Pulmonary artery endothelial cell (primary cell): ENCODE results near the gene PACSIN1. TPM values are rescaled to one million over a fixed set of nuclear protein-coding genes. Genes with fewer than 3 reads are reported as not detected.

ENCODE experiments used
- DNase-seq: peaks from one replicate; pipeline ENCODE4 v3.0.0-alpha.2; 2011; ENCODE audit warnings: low read depth, low spot score
- total RNA-seq: library from RNA; depleted of rRNA; stranded (reverse); fragments of >200 nt; gene quantifications from 2 replicates; pipeline ENCODE4 v1.2.3, GENCODE V29; 2014

The PACSIN1 gene
- total RNA-seq, 1 donor from 2014 or later = not detected

DNA sequence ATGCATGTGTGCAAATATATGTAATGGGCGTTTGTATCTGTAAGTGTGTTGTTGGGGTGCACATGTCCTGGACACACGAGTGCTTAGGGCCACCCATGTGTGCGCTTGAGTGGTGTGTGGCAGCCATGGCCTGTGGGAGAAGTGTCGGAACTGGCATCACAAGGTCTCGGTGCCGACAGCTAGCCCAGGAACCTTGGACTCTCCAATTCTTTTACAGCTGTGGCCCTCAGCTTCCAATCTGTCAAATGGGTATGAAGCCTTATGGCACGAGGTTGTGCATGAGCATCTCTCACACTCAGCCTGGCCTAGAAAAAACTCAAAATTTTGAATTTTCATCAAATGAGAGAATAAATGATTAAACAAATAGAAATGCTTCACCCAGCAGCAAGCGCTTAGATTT, 48.2 kb downstream of the PACSIN1 start:
- no peak for DNase-seq

DNA sequence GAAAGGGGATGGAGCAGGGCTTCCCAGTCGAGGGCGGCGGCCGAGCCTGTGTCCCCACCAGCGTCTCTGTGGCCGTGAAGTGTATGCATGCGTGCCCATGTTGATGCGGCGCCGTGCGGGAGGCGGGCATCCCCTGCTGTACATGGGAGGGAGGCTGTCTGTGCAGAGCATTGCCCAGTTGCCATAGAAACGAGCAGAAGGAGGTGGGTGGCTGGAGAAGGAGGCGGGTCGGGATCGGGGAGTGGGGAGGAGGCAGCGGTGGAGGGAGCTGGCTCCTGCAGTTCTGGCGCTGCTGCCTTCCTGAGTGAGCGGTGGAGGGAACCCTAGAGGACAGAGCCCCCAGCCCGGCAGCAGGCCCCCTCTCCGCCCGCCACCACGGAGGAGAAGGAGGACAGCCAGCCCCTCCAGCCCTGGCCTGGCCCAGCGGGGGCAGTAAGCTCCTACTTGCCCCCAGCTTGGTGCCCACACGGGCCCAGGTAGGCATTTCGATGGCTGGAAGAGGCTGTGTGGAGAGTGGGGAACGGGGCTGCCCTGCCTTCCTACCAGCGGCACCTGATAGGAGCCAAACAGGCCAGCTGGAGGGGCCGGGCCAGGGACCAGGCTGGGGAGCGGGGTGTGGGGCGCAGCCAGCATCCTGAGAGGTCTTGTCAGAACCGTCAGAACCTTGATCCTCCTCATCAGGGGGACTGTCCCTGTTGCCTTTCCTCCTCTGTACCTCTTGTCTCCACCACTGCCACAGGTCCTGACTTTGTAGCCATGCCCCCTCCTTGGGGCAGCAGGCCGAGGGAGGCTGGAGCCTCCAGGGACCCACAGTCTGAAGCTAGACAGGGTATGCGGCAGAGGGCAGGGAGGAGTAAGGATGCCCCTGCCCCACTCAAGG, 49.0 kb downstream of the PACSIN1 start:
- DNase-seq = no peak

DNA sequence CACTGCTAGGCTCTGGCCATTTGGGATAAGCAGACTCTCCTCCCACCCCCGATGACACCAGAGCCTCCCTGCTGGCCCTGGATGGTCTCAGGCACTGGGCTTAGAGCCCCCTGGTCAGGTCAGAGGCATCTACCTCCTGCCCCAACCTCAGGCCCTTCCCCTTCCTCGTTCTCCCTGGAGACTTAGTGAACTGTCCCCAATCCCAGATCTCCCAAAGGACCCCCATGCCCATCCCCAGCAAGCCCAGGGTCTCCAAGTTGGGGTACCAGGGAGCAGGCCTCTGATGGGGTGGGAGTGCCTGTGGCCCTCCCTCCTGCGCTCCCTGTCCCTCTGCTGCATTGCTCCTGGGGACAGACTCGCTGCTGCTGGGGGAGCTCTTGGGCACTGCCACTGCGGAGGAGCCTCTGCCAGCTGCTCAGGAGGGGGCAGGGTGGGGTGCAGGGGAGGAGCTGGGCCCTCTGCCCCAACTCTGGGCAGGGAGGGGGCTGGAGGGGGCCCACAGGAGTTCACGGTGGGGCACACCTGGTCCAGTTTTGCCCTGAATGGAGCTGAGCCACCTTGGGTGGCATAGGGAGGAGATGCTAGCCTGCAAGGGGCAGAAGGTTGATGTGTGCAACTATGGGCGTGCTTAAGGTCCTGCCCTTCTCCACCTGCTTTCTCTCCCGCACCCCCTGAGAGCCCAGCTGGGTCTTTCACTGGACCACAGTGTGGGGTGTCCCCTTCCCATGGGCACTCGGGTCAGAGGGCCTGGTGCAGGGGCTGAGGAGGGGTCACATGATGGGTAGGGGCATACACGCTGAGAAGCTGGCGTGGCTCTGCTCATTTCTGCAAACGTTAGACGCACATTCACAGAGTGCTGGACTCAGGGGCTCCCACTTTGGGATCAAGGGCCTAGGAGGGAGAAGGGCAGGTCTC, 49.9 kb downstream of the PACSIN1 start:
- DNase-seq = no peak

DNA sequence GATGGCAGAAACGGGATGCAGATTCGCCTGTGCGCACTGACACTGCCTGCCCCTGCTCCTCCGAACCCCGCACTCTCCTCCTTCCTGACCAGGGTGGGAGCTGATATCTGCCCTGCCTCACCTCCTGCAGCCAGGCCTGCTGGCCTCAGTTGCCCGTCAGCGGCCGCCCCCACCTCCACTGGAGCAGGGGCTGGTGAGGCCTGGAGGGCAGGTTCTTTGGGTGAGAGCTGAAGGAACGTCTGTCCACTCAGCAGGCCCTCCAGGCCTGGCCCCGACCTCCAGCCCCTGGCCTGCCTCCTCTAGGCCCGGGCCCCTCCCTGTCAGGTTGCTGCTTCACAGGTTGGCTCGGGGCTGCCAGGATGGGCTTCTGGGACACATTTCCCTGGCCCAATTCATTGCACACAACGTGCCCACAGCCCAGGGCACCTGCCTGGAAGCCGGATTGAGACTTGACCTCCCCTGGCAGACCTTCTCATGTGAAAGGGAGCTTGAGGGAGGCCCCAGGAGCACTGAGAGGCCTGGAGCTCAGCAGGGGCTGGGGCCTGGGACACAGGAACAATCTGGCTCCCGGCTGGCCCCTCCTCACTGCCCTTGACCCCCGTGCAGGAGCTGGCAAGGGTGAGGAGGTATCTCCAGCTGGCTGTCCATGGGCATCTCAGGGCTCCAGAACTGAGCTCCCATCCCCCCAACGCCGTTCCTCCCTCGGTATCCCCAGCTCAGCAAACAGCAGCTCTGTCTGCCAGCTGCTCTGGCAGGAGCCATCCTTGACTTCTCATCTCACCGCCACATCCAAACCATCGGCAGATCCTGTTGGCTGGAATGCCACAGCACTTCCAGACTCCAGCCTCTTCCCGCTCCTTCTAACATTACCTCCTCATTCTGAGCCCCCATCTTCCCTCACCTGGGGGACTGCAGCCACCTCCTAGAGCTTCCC, 50.8 kb downstream of the PACSIN1 start:
- no peak for DNase-seq

DNA sequence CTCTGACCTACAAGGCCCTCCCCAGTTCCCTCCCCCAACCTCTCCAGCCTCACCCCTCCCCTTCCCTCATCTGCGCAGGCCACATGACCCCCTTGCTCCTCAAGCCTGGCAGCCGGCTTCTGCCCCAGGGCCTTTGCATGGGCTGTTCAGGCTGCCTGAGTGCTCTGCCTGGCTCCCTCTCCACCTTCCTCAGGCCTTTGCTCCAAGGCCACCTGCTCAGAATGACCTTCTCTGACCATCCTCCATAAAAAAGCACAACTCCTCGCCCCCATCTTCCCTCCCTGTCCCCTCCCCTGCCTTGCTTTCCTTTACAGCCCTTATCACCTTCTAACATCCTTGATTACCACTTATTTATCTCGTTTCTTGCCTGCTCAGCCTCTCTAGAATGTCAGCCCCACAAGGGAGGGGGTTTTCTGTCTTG, 51.6 kb downstream of the PACSIN1 start:
- no peak for DNase-seq

DNA sequence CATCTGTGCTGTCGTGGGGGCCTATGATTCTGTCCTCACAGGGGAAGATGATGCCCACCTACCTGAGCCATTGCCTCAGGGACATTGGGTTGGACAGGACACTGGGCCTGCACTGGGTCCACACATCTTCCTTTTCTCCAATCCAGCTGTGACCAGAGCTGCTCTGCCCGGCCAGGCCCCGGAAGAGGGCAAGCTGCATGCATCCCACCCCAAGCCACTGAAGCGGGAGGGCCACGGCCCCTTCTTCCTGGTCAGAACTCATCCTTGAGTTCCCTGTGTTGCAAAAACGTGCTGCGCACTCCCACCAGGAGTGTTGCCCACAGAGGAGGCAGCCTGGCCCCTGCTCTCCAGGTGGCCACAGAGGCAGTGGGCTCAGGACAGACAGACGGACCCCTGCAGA, 52.1 kb downstream of the PACSIN1 start:
- no peak for DNase-seq

DNA sequence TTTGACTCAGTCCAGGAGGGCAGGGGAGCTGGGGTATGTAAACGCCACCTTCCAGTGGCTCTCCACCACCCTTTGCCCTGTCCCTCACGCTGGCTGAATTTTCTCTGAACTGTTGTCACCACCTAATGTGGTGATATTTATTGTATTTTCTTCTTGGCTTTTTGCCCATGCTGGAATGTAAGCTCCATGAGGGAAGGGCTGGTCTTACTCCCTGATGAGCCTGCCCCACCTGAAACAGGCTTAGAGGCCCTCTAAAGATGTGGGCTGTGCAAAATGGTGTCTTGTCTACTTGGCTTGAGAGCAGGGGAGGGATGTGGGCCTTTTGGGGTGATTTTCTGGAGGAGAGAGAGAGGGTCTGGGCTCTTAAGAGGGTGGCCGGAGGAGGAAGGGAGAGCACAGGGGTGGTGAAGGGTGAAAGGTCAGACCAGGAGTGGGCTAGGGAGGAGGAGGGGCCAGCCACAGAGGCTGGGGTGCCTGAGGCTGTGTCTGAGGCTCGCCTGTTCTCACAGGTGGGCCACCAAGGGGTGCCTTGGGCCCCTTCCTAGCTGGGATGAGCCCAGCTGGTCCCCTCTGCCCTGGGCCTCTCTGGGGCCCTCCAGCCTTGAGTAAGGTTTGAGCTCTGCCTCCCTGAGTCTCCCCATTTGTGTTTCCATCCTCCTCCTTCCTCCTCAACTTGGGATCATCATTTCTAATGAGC, 52.9 kb downstream of the PACSIN1 start:
- no peak for DNase-seq

DNA sequence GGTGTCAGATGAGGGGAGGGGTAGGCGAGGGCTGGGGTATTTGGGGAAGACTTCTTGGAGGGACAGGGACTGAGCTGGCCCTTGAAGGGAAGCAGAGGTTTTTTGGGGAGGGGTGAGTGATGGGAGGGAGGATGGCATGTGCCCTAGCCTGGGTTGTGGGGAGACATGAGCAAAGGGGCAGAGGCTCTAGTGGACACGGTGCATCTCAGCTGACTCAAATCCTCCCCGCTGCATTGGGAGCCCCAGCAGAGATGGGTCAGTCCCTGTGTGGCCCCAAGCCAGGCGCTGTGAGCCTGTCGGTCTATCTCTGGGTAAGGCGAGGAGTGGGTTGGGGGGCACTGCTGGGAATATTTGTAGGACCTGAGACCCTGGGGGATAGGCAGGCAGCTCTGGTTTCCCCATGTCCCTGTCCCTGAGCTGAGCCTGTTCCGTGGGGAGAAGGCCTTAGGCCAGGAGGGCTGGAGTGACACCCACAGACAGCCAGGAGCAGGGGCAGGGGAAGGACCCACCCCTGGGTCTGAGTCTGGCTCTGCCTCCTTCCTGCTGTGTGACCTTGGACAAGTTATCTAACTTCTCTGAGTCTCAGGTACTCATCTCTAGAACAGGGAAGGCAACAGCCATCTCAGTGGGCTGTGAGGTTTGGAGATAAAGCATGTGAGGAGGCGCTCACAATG, 54.2 kb downstream of the PACSIN1 start:
- DNase-seq = no peak

DNA sequence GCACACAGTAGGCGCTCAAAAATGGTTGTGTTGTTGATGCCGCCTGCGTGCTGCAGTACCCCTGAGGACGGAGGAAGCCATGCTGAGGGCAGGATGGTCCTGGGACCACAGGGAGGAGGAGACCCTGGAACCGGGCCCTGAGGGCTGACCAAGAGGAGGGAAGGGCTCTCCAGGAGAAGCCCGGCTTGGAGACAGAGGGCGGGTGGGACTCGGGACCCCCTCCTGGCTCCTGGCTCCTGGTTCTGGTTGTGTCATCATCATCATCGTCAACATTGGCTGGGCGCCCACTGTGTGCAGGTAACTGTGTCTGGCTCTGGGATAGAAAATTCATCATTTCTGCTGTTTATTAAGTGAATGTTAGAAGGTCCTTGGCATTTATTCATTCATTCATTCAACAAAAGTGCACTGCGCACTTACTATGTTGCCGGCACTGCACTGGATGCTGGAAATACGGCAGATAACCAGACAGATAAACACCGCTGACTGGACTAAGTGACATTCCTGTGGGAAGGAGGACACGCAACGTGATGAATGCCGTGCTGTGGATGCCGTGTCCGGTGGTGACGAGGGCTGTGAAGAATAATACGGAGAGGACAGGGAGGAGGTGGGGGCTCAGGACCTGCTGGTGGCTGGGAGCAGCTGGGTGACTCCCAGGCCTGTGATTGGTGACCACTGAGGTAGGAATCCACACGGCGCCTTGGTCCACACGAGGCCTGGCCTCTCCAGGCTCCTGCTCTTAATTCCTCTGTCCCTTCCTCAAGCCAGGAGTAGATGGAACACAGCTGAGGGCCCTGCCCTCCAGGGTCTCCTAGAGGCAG, 55.0 kb downstream of the PACSIN1 start:
- no peak for DNase-seq

DNA sequence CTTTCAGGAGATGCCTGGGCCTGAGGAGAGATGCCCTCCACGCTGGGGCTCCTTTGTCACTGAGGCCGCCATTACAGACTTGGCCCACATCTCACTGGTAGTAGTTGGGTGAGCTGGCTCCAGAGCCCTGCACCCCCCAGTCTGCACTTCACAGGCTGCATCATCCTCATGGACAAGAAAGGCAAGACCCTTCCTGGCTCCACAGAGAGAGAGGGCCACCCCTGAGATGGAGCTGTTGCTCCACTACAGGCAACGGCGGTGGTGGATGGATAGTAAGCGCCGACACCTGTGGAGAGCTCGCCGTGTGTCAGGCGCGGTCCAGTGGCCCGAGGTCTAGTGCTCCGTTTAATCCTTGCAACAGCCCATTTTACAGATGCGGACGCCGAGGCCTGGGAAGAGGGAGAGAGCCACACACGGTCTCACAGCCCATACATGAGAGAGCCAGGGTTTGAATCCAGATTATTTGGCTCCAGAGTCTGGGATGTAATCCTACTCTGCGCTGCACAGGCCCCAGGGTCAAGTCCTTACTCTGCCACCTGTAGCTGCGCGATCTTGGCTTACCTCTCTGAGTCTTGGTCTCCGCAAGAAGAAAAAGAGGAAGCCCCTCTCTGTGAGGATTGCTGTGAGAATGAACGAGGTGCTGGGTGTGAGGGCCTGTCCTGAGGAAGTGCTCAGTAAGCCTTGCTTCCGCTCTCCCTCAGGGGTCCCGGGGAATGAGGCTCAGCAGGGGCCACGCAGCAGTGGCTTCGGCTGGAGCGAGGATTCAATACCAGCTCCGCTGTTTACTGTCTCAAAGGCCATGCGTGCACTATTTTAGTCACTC, 55.8 kb downstream of the PACSIN1 start:
- DNase-seq = no peak

DNA sequence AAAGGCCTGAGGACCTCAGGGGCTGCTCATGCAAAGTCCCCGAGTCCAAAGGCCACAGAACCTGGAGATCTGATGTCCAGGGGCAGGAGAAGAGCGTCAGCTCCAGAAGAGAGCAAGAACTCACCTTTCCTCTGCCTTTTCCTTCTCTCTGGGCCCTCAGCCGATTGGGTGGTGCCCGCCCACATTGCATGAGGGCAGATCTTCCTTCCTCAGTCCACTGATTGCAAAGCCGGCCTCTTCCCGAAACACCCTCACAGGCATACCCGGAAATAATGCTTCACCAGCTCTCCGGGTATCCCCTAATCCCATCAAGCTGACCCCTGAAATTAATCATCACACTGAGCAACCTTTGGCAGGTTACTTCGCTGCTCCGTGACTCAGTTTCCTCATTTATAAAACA, 56.9 kb downstream of the PACSIN1 start:
- no peak for DNase-seq

DNA sequence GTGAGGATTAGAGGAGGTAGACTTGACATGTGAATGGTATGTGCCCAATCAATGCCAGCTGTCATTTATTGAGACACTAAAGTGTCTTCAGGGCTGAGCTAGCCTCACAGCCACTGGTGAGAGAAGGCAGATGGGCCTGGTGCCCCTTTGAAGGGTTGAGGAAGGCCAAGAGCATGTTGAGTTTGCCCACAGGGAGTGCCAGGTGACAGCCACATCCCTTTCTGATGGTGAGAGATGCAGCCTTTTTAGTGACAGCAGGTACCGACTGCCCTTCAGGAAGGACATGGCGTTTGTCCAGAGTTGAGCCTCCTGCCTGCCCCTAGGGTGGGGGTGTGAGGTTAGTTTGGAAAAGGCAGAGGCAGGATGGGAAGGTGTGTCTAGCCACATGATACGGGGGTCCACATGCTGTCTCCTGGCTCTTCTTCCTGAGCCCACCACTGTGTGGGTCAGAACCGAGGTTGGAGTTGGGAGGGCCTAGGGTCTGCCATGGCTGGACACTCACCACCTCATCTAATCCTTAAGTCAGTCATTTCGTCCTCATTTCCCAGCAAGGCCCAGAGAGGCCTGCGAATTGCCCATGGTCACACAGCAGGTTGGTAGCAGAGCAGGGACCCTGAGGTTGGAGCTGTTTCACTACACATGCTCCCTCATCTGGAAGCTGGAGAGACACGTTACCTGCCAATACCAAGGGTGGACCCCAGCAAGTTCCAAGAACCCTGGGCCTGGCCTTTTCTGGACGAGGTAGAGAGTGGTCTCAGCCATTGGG, 57.7 kb downstream of the PACSIN1 start:
- no peak for DNase-seq

DNA sequence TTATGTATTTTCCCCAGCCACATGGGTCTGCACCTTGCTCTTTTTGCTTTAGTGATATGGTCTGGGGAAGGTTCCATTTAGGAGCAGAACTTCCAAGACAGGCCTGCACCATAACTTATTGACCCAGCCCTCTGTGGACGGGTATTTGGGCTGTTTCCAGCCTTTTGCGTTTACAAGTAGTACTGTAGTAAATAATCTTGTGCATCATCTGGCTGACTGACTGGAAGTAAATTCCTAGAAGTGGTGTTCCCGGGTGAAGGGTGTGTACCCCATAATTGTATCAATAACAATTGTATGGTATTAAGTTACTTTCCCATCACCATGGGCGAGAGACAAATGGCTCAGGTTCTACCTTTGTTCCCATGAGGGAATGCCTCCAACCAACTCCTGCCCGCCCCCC, 58.6 kb downstream of the PACSIN1 start:
- DNase-seq = no peak

DNA sequence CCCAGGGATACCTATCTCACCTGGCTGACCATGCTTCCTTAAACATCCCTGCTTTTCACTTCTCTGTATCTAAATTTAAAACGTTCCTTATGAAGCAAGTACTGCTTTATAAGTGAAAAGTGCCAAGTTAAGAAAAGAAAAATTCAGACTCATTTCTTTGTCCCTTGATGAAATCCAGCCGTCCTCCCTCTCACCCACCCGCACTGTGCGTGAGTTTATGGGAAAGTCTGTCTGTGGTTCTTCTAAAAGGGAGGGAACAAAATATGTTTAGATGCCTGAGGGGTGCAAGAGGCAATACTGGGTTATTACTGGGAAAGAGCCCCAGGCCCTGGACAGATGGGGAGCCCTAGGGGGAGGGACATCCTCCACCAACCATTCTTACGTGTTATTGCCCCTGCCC, 59.1 kb downstream of the PACSIN1 start:
- no peak for DNase-seq

DNA sequence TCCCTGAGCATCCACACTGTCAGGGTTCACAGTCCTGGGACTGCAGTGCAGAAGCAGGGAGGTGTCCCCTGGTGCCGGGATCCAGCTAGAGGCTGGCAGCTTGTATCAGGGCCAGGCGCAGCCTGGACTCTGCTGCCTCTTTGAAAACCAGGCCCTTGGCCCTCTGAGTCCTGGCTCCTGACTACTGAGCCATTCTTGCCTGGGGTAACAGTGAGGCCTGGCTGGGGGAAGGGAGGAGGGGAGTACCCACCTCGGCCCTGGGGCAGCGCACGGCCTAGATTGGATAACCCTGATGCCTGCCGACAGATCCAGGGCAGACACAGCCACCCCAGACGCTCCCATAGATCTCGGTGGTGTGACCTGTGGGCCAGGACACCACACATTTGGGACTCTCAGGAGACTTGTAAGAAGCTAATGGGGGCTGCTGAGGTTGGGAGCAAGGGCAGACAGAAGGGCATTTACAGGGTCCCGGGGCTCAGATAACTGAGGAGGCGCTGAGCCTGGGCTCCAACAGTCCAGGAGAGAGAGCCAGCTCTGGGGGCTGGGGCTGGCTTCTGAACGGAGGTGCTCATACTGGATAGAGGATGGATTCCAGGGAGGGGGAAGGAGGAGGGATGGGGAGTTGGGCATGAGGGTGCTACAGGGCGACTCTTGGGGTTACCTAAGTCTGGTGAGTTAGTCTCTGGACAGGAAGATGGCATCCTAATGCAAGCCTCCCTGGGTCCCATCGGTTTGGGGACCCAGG, 59.7 kb downstream of the PACSIN1 start:
- DNase-seq = no peak

DNA sequence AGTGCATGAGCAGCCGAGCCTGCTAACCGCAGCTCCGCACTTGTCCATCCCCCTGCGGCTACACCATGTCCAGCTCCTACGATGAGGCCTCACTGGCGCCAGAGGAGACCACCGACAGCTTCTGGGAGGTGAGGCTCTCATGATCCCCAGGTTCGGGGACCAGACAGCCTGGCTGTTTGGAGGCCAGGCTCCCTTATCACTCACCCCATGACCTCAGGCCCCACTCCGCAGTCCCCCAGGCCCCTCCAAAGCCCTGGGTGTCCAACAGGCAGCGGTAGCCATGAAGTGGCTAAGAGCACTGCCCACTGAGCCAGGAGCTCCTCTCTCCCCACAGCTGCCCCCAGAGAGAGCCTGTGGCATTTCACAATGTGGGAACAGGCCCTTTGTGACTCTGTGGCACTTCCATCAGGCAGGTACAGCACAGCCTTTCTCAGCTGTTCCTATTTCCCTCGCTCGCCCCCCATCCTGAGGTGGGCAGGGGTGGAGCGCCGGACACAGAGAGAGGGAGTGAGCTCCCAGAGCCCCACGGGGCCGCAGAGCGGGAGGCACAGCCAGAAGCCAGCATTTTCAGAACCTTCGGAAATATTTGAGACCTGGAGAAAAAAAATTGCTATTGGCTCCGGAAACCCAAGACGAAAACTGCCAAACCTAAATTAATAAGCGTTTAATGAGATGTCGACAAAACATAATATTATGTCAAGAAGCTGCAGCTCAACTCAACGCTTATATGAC, 60.5 kb downstream of the PACSIN1 start:
- no peak for DNase-seq
